Measurements from ENCODE around the gene SELENOT. TPM values are rescaled to one million over a fixed set of nuclear protein-coding genes. Genes with fewer than 3 reads are reported as not detected.
"Not testable (repeated sequence)": the region's sequence is repeated elsewhere in the genome, so short reads cannot be mapped to it uniquely, and the experiment has no call there.

Gene SELENOT
- total RNA-seq, 1 experiment from 2014 or later, result 187 TPM

DNA sequence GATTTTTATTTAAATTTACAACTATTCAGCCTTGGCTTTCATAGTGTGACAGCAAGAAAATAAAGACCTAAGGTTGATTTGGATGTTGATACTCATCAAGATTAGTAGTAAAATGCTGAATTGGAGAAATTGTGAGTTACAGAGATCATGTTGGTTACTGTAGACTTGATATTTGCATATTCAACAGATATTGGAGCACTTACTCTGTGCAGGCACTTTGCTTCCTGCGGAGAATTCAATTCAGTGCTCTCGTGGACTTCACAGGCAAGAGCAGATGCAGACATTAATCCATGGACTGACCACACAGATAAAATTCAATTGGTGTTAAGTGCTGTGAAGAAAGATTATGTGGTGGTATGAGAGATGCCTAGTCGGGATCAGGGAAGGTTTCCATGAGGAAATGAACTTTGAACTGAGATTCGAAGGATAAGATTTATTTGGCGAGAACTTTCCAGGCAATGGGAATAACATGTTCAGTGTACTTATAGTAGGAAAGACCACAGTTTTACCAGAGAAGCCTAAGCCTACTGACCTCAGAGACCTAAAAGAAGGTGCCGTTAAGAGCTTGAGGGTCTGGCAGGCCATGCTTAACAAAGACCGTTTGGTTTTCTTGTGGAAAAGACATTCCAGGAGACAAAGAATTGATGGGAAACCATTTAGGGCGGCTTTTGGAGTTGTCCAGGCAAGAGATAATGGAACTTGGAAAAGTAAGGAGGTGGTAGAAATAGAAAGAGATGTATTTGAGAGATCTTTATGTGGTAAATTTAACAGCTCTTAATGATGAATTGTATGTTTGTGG, 4.3 kb downstream of the SELENOT start:
- DNase-seq (ENCODE audit: low spot score), result no peak

DNA sequence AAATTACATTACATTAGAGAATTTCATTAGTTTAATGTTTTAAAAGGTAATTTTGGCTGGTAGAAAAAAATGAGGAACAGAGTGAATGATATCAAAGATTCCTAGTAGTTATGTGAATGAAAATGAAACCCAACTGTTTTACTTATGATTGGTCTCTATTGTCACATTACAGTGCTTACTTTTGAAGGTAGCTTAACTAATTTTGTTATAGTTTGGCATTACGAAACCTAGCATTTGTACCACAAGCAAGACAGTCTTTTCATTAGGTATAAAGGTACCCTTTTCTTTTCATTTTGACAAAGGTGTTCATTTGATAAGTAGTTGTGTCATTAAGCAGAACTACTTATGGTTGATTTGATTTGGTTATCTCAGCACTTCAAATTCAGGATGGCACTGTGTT, 6.9 kb downstream of the SELENOT start:
- DNase-seq (ENCODE audit: low spot score), result no peak

DNA sequence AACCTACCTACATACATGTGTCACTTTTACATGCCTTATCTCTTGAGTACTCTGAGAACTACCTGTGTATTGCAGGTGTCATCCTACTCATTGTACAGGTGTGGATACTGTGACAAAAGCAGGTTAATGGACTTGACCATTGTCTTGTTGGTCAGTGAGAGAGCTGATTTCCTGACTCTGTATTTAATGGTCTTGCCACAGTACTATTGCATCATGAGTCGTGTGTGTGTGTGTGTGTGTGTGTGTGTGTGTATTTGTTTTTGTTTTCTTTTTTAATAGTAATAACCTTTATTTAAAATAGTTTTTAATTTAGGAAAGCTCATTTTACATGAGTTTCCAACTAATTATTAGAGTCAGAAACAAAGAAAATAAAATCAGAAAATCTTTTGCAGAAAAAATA, 7.7 kb downstream of the SELENOT start:
- DNase-seq (ENCODE audit: low spot score), result no peak

DNA sequence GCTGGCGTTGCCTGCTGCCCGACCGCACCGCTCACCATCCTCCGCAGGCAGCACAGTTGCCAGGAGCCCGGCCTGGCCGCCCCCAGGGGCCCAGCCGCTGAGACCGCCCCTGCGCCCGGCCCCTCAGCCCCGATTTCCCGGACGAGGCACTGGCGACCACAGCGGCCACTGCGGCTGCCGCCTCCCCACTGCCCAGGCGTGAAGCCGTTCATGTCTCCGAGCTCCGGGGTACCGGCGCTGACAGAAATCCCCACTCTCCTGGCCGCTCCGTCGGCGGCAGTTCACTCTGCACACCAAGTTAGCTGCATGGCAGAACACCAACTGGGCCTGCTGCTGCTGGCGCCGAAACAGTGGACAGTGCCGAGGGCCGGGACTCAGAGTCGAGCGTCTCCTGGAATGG, 8.5 kb downstream of the SELENOT start:
- DNase-seq (ENCODE audit: low spot score), result no peak

DNA sequence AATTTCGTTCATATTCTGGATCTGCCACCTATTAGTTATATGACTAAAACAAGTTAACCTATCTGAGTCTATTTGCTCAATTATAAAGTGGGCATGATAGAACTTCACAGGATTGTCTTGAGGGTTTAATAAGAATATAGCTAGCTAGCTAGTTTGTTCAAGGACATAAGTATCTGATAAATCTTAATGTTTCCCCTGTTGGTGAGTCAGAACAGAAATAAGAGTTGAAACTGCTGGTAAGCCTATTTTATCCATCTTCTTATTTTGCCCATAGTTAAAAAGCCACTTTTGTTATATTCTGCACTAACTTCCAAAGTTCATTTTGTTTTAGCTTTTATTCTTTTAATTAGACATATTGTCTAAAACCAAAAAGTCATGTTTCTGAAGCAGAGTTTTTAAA, 9.4 kb downstream of the SELENOT start:
- DNase-seq (ENCODE audit: low spot score), result no peak

DNA sequence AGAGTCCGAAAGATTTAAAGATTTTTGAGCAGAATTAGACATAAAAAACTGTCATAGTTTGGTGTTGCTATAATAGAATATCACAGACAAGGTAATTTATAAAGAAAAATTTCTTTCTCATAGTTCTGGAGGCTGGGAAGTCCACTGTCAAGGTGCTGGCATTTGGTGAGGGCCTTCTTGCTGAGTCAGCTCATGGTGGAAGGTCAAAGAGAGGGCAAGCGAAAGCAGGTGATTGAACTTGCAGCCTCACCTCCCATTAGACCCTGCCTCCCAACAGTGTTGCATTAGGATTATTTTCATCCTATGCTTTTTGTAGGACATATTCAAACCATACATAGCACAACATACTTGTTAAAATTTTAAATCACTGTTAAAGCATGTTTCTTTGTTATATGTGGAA, 9.9 kb downstream of the SELENOT start:
- no peak for DNase-seq (ENCODE audit: low spot score)

DNA sequence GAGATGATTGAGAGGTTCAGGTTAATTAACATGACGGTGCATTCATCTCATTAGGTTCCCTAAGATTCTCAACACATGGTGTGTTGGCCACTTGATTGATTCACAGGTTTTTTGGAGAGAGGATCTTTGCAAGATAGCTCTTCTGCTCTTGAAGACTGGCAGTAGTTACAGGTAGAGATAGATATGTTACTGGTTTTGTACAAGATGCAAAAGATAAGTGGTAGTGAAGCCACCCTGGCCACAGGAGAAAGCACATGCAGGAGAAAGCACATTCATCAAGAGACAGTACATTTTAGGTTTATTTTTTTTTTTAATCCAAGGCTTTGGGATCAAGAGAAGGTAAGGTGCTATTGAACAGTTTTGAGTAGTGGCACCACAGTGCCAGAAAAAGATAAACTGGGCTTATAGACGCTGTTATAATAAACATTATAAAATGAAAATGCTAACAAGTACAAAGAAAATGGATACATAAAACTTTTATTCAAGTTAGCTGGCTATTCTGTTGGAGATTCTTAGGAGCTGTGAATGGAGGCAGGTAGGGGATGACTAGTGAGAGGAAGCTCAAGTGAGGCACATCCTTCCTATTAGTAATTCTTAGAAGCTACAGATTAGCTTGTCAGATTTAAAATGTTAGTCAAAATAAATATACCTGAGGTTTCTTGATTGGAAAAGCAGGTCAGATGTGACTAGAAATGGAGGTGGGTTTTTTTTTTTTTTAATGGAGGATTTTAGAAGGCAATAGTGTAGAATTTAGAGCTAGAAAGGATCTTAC, 10.8 kb downstream of the SELENOT start:
- no peak for DNase-seq (ENCODE audit: low spot score)

DNA sequence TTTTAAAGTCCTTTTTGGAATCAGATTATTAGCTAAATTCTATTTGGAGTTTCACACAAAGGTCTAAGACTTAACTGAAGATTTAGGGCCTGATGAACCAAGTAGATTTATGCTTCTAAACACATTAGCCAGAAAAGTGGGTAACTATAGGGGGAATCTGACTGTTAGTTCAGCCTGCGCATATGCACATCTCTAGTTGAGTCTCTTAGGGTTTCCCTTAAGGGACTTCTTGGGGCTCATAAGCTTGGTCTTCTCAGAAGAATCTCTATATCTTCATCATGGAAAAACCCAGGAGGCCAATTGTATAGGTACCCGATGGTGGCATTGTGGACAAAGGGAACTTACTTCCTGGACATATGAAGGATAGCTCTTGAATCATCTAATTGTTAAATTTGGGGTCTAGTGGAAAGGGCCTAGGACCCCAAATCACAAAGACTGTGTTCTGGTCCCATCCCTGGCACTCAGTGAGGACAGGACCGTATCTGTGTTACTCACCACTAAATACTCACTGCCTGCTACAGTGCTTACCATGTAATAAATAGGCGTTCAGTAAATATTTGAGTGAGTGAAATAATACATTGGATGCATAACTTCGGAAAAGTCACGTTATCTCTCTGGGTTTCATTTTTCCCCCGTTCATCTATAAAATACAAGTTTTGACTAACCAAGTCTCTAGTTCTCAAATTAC, 17.0 kb downstream of the SELENOT start:
- no peak for DNase-seq (ENCODE audit: low spot score)

DNA sequence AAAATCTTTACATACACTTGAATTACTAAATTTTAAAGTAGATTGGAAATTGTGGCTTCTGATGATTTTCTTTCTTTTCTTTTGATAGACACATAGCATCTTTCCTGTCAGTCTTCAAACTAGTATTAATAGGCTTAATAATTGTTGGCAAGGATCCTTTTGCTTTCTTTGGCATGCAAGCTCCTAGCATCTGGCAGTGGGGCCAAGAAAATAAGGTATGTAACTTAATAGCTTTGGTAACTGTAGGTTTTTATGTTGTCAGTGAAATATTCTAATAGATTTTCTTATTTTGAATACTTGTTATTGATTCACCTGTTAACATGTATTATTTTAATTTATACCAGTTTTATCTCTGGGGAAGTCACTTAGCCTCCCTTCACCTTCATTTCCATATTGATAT, 19.8 kb downstream of the SELENOT start:
- not testable (repeated sequence) for DNase-seq (ENCODE audit: low spot score)

DNA sequence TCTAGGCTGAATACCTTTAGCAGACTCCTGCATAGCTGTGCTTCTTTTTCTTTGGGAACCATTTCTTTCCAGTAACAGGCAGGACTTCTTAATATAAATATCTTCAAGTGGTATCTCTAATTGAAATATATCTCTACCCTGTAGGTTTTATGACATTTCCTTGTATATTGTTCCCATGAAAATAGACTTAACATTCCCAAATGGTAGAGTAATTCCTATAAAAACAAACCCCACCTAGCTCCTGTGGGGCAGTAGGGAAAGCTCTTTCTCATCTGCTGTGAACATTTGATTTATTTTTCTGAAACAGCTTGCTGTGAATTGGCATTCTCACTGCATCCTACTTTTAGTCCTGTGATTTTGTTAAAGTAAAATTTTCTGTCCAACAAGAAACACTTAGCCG, 20.8 kb downstream of the SELENOT start:
- no peak for DNase-seq (ENCODE audit: low spot score)

DNA sequence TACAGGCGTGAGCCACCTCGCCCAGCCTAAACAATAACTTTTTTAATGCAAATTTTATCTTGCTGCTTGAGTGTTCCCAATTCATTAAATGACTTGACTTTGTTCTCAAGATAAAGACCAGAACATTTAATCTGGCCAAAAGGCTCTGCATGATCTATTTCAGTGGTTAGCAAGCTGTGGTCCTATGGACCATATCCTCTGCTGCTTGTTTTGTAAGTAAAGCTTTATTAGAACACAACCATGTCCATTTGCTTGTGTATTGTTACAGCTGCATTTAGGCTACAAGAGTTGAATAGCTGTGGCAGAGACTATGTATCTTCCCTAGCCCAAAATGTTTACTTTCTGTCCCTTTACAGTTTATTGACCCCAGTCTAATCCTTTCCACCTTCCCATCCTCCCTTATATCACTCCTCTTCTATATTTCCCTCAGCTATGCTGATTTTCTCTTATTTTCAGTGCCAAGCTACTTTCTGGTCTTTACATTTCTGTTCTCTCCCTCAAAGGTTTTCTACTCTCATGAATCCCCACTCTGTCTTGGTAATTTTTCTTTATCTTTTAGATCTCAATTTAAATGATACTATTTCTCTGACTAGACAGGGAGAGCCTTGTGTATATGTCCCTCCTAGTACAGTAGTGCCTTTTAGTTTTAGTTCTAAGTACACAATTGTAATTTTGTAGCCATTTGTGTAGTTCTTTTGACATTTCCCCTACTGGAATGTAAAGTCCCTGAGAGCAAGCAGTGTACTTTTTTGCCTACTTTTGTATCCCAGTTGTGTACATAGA, 23.2 kb downstream of the SELENOT start:
- DNase-seq (ENCODE audit: low spot score), result no peak

DNA sequence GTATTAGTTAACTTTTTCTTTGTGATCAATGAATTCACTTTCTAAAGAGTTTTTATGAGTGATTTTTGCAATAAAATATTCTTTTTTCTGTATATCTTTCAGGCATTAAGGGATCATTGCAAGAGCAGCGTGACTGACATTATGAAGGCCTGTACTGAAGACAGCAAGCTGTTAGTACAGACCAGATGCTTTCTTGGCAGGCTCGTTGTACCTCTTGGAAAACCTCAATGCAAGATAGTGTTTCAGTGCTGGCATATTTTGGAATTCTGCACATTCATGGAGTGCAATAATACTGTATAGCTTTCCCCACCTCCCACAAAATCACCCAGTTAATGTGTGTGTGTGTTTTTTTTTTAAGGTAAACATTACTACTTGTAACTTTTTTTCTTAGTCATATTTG, 24.4 kb downstream of the SELENOT start:
- DNase-seq (ENCODE audit: low spot score), result no peak

DNA sequence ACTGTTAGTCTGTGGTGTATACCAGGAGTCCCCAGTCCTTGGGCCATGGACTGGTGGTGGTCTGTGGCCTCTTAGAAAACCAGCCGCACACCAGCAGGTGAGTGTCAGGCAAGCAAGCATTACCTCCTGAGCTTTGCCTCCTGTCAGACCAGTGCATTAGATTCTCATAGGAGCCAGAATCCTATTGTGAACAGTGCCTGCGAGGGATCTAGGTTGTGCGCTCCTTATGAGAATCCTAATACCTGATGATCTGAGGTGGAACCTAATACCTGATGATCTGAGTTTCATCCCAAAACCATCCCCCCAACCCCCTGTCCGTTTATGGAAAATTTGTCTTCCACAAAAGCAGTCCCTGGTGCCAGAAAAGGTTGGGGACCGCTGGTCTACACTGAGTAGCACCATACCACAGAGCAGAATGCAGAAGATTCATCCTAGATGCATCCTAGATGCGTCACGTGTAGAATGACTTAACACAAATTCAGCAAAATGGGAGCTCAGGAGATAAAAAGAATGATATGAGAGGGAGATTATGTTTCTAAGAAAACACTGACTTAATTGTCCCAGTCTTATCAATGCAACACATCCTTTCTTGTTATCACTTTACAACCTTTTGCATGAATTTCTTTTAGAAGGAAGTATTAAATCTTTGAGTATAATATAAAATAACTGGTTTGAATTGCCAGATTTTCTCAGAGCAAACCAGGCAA, 28.5 kb downstream of the SELENOT start:
- DNase-seq (ENCODE audit: low spot score), result no peak

DNA sequence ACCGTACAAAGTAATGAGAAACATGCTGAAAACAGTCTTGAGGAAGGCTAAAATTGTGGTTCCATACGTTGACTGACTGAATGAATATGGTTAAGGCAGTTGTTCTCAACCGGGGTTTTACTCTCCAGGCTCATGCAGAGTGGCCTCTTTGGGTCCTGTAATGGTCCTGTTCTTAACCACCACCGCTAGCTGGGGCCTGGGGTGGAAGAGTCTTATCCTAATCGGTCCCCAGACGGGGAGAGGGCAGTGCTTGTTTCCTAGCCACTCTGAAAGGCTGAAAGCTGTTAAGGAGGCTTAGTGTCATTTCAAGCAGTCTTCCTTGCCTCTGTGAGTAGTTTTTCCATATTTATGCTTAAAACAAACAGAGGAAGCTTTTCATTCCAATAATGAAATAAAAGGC, 32.0 kb downstream of the SELENOT start:
- no peak for DNase-seq (ENCODE audit: low spot score)

DNA sequence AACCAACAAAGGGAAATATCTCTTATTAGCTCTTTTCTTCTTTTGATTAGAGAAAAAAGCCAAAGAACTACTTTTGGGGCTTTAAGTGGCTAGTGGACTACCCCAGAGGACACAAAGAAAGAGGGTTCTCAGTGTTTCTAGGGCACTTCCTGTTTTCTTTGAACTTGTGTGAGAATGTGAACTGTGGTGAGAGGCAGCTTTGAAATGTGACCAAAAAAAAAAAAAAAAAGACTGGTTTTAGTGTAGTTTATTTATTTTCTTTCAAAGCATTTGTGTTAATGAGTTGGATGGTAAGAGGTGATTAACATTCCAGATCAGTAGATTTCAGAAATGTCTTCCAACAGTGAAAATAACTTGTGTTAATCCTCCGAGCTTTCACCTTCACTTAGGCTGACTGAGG, 32.4 kb downstream of the SELENOT start:
- no peak for DNase-seq (ENCODE audit: low spot score)

DNA sequence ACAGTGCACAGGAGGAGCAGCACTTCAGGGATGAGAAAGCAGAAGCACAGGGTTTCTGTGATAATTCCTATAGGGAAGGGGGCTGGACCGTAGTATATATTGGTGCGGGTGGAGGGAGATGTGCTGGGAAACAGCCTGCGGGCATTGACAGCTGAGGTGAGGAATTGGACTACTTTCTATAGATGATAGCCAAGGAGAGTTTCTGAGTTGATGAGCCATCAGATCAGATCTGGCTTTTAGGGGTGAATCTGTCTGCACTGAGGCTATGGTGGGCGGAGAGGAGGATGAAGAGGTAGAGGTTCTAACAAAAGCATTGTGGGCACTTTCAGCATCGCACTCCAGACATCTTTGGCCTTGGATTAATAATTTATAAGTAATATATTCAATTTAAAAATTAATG, 33.1 kb downstream of the SELENOT start:
- DNase-seq (ENCODE audit: low spot score), result no peak

DNA sequence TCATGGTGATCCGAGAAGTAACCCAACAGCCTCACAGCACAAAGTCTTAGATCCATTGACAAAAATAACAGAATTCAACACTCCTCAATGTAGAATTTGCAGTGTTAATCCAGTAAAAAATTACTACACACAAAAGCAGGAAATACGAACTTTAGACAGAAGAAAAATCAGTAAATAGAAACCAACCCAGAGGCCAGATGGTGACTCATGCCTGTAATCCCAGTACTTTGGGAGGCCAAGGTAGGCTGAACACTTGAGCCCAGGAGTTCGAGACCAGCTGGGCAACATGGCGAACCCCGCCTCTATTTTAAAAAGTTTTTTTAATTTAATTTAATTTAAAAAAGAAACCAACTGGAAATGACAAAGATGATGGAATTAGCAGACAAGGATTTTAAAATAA, 36.1 kb downstream of the SELENOT start:
- DNase-seq (ENCODE audit: low spot score), result peak; percentile 26

DNA sequence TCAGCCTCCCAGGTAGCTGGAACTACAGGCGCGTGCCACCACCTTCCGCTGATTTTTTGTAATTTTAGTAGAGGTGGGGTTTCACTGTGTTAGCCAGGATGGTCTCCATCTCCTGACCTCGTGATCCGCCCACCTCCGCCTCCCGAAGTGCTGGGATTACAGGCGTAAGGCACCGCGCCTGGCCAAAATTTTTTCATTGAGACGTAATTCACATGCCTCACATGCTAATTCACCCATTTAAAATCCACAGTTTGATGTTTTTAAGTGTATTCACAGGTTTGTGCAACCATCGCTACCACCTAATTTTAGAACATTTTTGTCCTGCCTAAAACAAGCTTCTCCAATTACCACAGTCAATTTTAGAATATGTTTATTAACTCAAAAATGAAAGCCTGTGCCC, 37.1 kb downstream of the SELENOT start:
- no peak for DNase-seq (ENCODE audit: low spot score)

DNA sequence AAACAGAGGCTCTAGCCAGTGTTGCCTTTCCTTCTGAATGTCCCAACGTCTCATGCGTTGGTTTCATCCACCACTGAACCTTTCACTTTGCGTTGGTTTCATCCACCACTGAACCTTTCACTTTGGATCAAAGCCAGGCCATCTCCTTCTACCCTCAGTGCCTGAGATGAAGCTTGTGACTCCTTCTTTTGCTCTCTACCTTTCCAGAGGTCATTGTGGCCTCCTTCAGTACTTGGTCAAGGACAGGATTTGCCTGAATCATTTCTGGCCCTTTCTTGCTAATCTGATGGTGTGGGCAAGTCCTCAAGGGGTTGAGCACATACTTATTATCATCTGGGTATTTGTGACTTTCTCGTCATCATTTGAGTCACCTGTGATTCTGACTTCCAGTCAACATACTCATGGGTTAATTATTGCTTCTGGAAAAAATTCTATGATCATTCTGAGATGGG, 50.0 kb downstream of the SELENOT start:
- no peak for DNase-seq (ENCODE audit: low spot score)

DNA sequence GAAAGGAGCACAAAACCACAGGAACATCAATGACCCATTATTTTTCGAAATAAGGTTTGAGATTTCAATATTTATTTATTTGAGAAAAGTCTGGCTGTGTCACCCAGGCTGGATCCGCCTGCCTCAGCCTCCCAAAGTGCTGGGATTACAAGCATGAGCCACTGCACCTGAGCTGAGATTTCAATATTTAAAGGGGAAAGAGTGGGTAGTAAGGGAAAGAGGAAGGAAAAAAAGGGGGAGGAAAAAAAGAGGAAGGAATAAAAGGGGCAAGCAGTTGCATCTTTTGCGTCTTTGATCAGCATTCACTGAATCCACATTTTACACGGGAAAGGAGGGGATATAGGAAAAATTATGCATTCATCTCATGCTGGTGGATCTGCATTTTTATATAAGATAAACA, 53.2 kb downstream of the SELENOT start:
- no peak for DNase-seq (ENCODE audit: low spot score)

Measured in H4 (cell line).